Measurements from ENCODE around the gene CCDC92B. TPM values are rescaled to one million over a fixed set of nuclear protein-coding genes. Genes with fewer than 3 reads are reported as not detected.
A peak's percentile ranks its signal among the peaks of the same experiment; 100 is the strongest.

CCDC92B gene
- polyA plus RNA-seq, 1 donor = 1.5 TPM

- no peak for DNase-seq
- peaks cover 6% of the 10 kb centered on the region for H3K4me1 ChIP-seq (ENCODE audit: control insufficient read depth, insufficient read depth, low read length)
- no peak overlapping the region for H3K27ac ChIP-seq (ENCODE audit: low read length)
- no peaks in the 10 kb centered on the region for H3K36me3 ChIP-seq (ENCODE audit: control insufficient read depth, insufficient read depth, low read length)
- no peak overlapping the region for H3K4me3 ChIP-seq (ENCODE audit: low read length)
- H3K9me3 ChIP-seq (ENCODE audit: control insufficient read depth, low read depth, low read length) = peaks cover 4% of the 10 kb centered on the region
- WGBS (ENCODE audit: insufficient coverage, low lambda C conversion rate) = 100% methylated on average over 1 of the region's 7 CpGs
- H3K27me3 ChIP-seq (ENCODE audit: control insufficient read depth, insufficient read depth, low read length) = peaks cover 18% of the 10 kb centered on the region
Measured at GRCh38 chr17:2779545-2779944, 30.1 kb upstream of the CCDC92B start.

- Histone ChIP-seq H3K4me1 (ENCODE audit: control insufficient read depth, insufficient read depth, low read length) (peaks cover 6% of the 10 kb centered on the region), H3K36me3 (ENCODE audit: control insufficient read depth, insufficient read depth, low read length) (no peaks in the 10 kb centered on the region), H3K9me3 (ENCODE audit: control insufficient read depth, low read depth, low read length) (no peaks in the 10 kb centered on the region), H3K27me3 (ENCODE audit: control insufficient read depth, insufficient read depth, low read length) (peaks cover 18% of the 10 kb centered on the region), H3K4me3 (ENCODE audit: low read length) (no peak overlapping the region), H3K27ac (ENCODE audit: low read length) (no peak overlapping the region)
- no peak for DNase-seq
- WGBS (ENCODE audit: insufficient coverage, low lambda C conversion rate) = no CpG with 5 or more reads among the region's 6 CpGs
Measured at GRCh38 chr17:2778489-2778888, 29.0 kb upstream of the CCDC92B start.

GRCh38 chr17:2777242-2777867 is 27.9 kb upstream of the CCDC92B start:
- H3K9me3 ChIP-seq (ENCODE audit: control insufficient read depth, low read depth, low read length) = no peaks in the 10 kb centered on the region
- no peak for DNase-seq
- no peak overlapping the region for H3K27ac ChIP-seq (ENCODE audit: low read length)
- peaks cover 6% of the 10 kb centered on the region for H3K4me1 ChIP-seq (ENCODE audit: control insufficient read depth, insufficient read depth, low read length)
- no CpG with 5 or more reads among the region's 11 CpGs for WGBS (ENCODE audit: insufficient coverage, low lambda C conversion rate)
- H3K27me3 ChIP-seq (ENCODE audit: control insufficient read depth, insufficient read depth, low read length) = peaks cover 21% of the 10 kb centered on the region
- H3K36me3 ChIP-seq (ENCODE audit: control insufficient read depth, insufficient read depth, low read length) = no peaks in the 10 kb centered on the region
- H3K4me3 ChIP-seq (ENCODE audit: low read length) = peak overlapping the region; percentile 51

- no peaks in the 10 kb centered on the region for H3K36me3 ChIP-seq (ENCODE audit: control insufficient read depth, insufficient read depth, low read length)
- H3K4me1 ChIP-seq (ENCODE audit: control insufficient read depth, insufficient read depth, low read length) = peaks cover 6% of the 10 kb centered on the region
- H3K9me3 ChIP-seq (ENCODE audit: control insufficient read depth, low read depth, low read length) = no peaks in the 10 kb centered on the region
- peak; percentile 43 to 84 for DNase-seq
- no peak overlapping the region for H3K27ac ChIP-seq (ENCODE audit: low read length)
- peaks cover 22% of the 10 kb centered on the region for H3K27me3 ChIP-seq (ENCODE audit: control insufficient read depth, insufficient read depth, low read length)
- peak overlapping the region; percentile 51 for H3K4me3 ChIP-seq (ENCODE audit: low read length)
- no CpG with 5 or more reads among the region's 80 CpGs for WGBS (ENCODE audit: insufficient coverage, low lambda C conversion rate)
Measured at GRCh38 chr17:2776589-2777241, 27.3 kb upstream of the CCDC92B start.

- Histone ChIP-seq H3K9me3 (ENCODE audit: control insufficient read depth, low read depth, low read length) (no peaks in the 10 kb centered on the region), H3K36me3 (ENCODE audit: control insufficient read depth, insufficient read depth, low read length) (no peaks in the 10 kb centered on the region), H3K4me1 (ENCODE audit: control insufficient read depth, insufficient read depth, low read length) (peaks cover 6% of the 10 kb centered on the region), H3K4me3 (ENCODE audit: low read length) (no peak overlapping the region), H3K27me3 (ENCODE audit: control insufficient read depth, insufficient read depth, low read length) (peaks cover 22% of the 10 kb centered on the region), H3K27ac (ENCODE audit: low read length) (no peak overlapping the region)
- WGBS (ENCODE audit: insufficient coverage, low lambda C conversion rate) = no CpG with 5 or more reads among the region's 6 CpGs
- DNase-seq = peak in 1 of 2 donors; percentile 36
Measured at GRCh38 chr17:2775206-2775605, 25.8 kb upstream of the CCDC92B start.

GRCh38 chr17:2770129-2770528 is 20.7 kb upstream of the CCDC92B start:
- H3K9me3 ChIP-seq (ENCODE audit: control insufficient read depth, low read depth, low read length) = no peaks in the 10 kb centered on the region
- no CpG with 5 or more reads among the region's 12 CpGs for WGBS (ENCODE audit: insufficient coverage, low lambda C conversion rate)
- H3K4me3 ChIP-seq (ENCODE audit: low read length) = no peak overlapping the region
- no peaks in the 10 kb centered on the region for H3K36me3 ChIP-seq (ENCODE audit: control insufficient read depth, insufficient read depth, low read length)
- no peak for DNase-seq
- peaks cover 10% of the 10 kb centered on the region for H3K4me1 ChIP-seq (ENCODE audit: control insufficient read depth, insufficient read depth, low read length)
- H3K27ac ChIP-seq (ENCODE audit: low read length) = no peak overlapping the region
- peaks cover 5% of the 10 kb centered on the region for H3K27me3 ChIP-seq (ENCODE audit: control insufficient read depth, insufficient read depth, low read length)

- DNase-seq = no peak
- WGBS (ENCODE audit: insufficient coverage, low lambda C conversion rate) = no CpG with 5 or more reads among the region's 4 CpGs
- no peaks in the 10 kb centered on the region for H3K36me3 ChIP-seq (ENCODE audit: control insufficient read depth, insufficient read depth, low read length)
- H3K27me3 ChIP-seq (ENCODE audit: control insufficient read depth, insufficient read depth, low read length) = peaks cover 38% of the 10 kb centered on the region
- no peak overlapping the region for H3K4me3 ChIP-seq (ENCODE audit: low read length)
- H3K27ac ChIP-seq (ENCODE audit: low read length) = no peak overlapping the region
- peaks cover 5% of the 10 kb centered on the region for H3K4me1 ChIP-seq (ENCODE audit: control insufficient read depth, insufficient read depth, low read length)
- H3K9me3 ChIP-seq (ENCODE audit: control insufficient read depth, low read depth, low read length) = peaks cover 7% of the 10 kb centered on the region
Measured at GRCh38 chr17:2758870-2759269, 9.4 kb upstream of the CCDC92B start.

GRCh38 chr17:2755891-2756724 is 6.7 kb upstream of the CCDC92B start:
- H3K27me3 ChIP-seq (ENCODE audit: control insufficient read depth, insufficient read depth, low read length) = peaks cover 46% of the 10 kb centered on the region
- WGBS (ENCODE audit: insufficient coverage, low lambda C conversion rate) = no CpG with 5 or more reads among the region's 46 CpGs
- peaks cover 5% of the 10 kb centered on the region for H3K4me1 ChIP-seq (ENCODE audit: control insufficient read depth, insufficient read depth, low read length)
- no peak overlapping the region for H3K4me3 ChIP-seq (ENCODE audit: low read length)
- DNase-seq = peak in 1 of 2 donors; percentile 23
- no peaks in the 10 kb centered on the region for H3K36me3 ChIP-seq (ENCODE audit: control insufficient read depth, insufficient read depth, low read length)
- peaks cover 7% of the 10 kb centered on the region for H3K9me3 ChIP-seq (ENCODE audit: control insufficient read depth, low read depth, low read length)
- no peak overlapping the region for H3K27ac ChIP-seq (ENCODE audit: low read length)

GRCh38 chr17:2751491-2751890 is 2.0 kb upstream of the CCDC92B start:
- Histone ChIP-seq H3K4me3 (ENCODE audit: low read length) (no peak overlapping the region), H3K27ac (ENCODE audit: low read length) (no peak overlapping the region), H3K9me3 (ENCODE audit: control insufficient read depth, low read depth, low read length) (peaks cover 7% of the 10 kb centered on the region), H3K4me1 (ENCODE audit: control insufficient read depth, insufficient read depth, low read length) (peaks cover 7% of the 10 kb centered on the region), H3K36me3 (ENCODE audit: control insufficient read depth, insufficient read depth, low read length) (no peaks in the 10 kb centered on the region), H3K27me3 (ENCODE audit: control insufficient read depth, insufficient read depth, low read length) (peaks cover 58% of the 10 kb centered on the region)
- peak in 1 of 2 donors; percentile 55 for DNase-seq
- 33% methylated on average over 1 of the region's 2 CpGs for WGBS (ENCODE audit: insufficient coverage, low lambda C conversion rate)

GRCh38 chr17:2750721-2751120 is 1.3 kb upstream of the CCDC92B start:
- Histone ChIP-seq H3K4me1 (ENCODE audit: control insufficient read depth, insufficient read depth, low read length) (peaks cover 2% of the 10 kb centered on the region), H3K9me3 (ENCODE audit: control insufficient read depth, low read depth, low read length) (peaks cover under 1% of the 10 kb centered on the region), H3K4me3 (ENCODE audit: low read length) (no peak overlapping the region), H3K27me3 (ENCODE audit: control insufficient read depth, insufficient read depth, low read length) (peaks cover 51% of the 10 kb centered on the region), H3K36me3 (ENCODE audit: control insufficient read depth, insufficient read depth, low read length) (no peaks in the 10 kb centered on the region), H3K27ac (ENCODE audit: low read length) (no peak overlapping the region)
- no CpG with 5 or more reads among the region's 2 CpGs for WGBS (ENCODE audit: insufficient coverage, low lambda C conversion rate)
- DNase-seq = no peak

All from large intestine (tissue), 3 donors.